Measurements from ENCODE around the gene IL17RD.

The IL17RD gene

DNA sequence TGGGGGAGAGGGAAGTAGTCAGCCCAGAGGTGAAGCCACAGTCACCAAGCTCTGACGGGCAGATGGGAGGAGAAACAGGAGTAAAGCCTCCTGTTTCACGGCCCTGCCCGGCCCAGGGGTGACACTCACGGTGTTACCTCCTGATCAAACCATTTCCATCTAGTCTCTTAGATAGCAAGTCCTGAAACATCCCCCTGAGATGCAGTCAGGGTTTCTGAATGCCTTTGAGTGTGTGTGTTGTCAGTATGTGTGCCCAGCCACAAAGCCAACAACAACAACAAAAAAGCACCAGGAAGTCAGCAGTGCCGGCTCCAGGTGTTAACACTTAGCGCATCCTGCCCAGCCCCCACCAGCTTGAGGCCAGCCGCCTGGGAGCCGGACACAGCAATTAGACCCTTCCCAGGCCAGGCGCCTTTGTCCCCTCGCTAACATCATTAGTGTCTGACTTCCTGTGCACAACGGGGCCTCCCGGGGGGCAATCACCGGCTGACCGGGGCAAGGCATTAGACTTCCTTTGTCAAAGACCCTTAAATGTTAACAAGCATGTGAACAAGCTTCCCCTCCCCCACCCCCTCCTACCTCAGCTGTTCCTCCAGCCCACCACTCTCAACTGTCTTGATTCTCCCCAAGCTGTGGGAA lies 34.5 kb downstream of the IL17RD start:
- H3K4me3 ChIP-seq (ENCODE audit: low read depth, low read length): no peak overlapping the region
- TF ChIP-seq, protein P1, sequence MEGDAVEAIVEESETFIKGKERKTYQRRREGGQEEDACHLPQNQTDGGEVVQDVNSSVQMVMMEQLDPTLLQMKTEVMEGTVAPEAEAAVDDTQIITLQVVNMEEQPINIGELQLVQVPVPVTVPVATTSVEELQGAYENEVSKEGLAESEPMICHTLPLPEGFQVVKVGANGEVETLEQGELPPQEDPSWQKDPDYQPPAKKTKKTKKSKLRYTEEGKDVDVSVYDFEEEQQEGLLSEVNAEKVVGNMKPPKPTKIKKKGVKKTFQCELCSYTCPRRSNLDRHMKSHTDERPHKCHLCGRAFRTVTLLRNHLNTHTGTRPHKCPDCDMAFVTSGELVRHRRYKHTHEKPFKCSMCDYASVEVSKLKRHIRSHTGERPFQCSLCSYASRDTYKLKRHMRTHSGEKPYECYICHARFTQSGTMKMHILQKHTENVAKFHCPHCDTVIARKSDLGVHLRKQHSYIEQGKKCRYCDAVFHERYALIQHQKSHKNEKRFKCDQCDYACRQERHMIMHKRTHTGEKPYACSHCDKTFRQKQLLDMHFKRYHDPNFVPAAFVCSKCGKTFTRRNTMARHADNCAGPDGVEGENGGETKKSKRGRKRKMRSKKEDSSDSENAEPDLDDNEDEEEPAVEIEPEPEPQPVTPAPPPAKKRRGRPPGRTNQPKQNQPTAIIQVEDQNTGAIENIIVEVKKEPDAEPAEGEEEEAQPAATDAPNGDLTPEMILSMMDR (IDR thresholded peaks at IDR 0.05; ENCODE audit: low read depth, low read length): no peak

DNA sequence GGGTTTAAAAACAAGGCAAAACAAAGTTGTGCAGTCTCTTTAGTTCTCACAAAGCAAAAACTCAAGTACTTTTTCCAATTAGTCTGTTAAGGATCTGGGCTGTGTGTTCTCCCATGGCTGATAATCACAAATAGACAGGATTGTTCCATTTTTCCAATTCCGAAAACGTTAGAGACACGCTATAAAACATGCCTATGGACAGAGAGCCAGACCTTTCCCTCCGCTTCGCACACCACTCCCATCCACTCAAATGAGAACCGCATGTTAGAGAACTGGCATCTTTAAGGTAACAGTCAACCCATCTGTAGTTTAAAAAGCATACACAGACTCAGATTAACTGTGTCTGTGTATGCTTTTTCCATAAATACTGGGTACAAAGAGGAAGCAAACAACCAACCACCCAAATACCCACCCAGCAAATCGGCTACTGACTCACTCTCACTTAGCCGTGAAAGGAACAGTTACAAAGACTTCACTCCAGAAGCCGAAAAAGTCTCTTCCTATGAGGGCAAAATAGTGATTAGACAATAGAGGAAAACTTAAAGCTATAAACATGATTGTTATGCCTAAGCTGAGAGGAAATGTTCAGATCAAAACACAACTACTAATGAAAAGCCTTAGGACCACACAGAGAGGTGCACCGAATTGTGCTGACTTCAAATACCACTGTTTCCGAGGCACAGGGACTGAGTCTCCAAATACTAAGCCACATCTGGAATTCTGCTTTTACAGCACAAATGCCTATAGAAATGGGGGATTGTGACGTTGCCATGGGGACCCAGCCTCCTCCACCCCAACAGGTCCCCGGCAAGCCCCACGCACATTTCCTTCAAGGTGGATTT lies 36.1 kb downstream of the IL17RD start:
- TF ChIP-seq, protein P1 (IDR thresholded peaks at IDR 0.05; ENCODE audit: low read depth, low read length): no peak
- H3K4me3 ChIP-seq (ENCODE audit: low read depth, low read length): no peak overlapping the region

DNA sequence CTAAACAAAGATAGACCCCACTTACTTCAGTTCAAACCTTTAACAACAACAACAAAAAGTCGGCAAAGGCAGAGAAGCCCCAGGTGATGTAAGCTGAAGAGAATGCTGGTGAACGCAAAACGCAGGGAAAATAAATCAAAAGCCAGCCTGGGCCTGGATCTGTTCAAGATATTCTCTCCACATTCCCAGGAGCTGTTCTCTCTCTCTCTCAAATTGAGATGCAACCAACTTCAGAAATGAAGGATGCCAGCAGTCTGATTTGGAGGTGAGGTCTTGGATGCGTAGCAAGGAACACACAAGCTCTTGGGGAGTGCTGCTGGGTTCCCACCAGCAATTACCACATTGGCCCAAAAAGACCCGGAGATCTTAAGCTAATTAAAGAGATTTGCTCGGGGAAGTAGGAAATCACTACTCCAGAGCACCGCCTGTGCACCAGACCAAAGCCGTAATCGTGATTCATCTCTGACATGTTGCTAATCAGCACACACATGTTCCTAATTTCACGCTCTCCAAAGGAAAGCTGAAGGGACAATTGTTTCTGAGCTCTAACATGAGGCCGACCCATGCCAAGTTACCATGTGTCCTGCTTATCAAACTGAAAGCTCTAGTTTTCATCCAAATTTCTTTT lies 37.1 kb downstream of the IL17RD start:
- no peak overlapping the region for H3K4me3 ChIP-seq (ENCODE audit: low read depth, low read length)
- TF ChIP-seq, protein P1 (IDR thresholded peaks at IDR 0.05; ENCODE audit: low read depth, low read length): no peak

DNA sequence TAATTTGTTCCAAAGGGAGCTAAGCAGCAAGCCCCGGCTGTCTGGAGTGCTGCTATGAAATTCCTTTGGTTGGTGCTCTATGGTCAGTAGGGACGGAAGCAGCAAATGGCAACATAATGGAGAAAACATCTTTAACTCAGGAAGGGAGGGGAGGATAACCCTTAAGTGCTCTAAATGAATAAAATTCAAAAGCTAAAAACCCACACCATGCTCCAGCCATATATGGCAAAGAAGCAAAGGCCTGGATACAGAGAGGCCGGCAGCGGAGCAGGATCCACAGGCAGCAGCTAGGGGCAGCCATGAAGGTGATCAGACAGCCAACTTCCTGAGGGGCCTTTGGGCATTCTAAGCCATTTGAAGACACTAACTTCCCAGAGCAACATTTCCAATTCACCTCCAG lies 38.9 kb downstream of the IL17RD start:
- no peak overlapping the region for H3K4me3 ChIP-seq (ENCODE audit: low read depth, low read length)
- TF ChIP-seq, protein P1 (IDR thresholded peaks at IDR 0.05; ENCODE audit: low read depth, low read length): no peak

DNA sequence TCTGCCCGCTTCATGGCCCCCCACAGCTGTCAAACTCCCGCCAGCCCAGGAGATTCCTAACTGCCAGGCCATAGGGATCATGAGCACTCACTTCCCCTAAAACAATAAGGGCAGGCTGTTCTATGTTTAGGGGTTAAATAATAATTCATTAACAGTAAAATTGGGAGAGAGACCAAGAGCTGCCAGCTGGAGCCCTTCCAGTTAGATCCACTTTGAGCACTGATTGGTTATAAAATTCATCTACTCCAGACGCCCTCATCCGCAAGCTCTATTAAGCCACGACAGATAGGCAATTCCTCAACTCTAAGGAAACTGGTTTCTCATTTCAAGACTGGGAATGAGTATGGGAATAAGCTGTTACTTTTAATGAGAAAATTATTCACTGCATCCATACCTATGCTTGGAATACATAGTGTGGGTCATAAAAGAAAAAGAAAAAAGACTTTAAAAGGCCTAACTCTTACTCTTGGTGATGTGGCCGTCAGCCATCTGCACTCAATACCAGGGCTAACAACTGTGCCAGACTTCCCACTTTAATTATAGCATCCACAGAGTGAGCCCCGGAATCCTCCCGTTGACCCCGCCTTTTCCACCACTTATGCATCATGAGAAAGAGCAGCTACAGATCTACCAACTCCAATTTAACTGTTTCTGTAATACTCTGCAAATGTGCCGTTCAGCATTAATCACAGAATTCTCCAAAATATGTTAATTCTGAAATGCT lies 44.5 kb downstream of the IL17RD start:
- TF ChIP-seq, protein P1 (IDR thresholded peaks at IDR 0.05; ENCODE audit: low read depth, low read length): no peak
- no peak overlapping the region for H3K4me3 ChIP-seq (ENCODE audit: low read depth, low read length)

DNA sequence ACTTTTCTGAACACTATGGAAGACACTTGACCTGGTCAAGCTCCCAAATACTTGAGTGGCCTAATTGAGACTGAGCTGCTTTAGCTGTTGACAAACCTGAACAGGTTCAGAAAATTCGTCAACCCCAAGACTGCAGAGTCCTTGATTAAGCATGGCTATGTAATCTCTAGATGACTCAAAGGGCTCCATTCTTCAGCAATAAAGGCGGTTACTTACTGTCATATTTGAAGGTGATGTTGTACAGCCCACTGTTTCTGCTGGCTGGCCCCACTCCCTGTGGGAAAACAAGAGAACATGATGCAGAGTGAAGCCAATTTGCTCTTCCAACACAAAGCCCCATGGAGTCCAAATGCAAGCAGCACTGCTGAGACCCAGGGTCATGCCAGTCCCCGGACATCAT lies 45.1 kb downstream of the IL17RD start:
- H3K4me3 ChIP-seq (ENCODE audit: low read depth, low read length): no peak overlapping the region
- TF ChIP-seq, protein P1 (IDR thresholded peaks at IDR 0.05; ENCODE audit: low read depth, low read length): no peak

Data from WI38 (cell line).